K562 (cell line): Measurements from ENCODE around the gene EMC9.

Experiments
- SPI1 ChIP-seq: IDR thresholded peaks from 2 replicates; pipeline ENCODE4 v1.6.1; 2011; ENCODE audit warnings: low read depth, low read length, control low read depth, borderline replicate concordance
- TF ChIP-seq, protein P1 (sequence below): fragments of 150-350 bp; IDR thresholded peaks from 2 replicates; pipeline ENCODE4 v1.6.1; 2014; ENCODE audit warnings: low read depth, mild to moderate bottlenecking, low read length, borderline replicate concordance

DNA sequence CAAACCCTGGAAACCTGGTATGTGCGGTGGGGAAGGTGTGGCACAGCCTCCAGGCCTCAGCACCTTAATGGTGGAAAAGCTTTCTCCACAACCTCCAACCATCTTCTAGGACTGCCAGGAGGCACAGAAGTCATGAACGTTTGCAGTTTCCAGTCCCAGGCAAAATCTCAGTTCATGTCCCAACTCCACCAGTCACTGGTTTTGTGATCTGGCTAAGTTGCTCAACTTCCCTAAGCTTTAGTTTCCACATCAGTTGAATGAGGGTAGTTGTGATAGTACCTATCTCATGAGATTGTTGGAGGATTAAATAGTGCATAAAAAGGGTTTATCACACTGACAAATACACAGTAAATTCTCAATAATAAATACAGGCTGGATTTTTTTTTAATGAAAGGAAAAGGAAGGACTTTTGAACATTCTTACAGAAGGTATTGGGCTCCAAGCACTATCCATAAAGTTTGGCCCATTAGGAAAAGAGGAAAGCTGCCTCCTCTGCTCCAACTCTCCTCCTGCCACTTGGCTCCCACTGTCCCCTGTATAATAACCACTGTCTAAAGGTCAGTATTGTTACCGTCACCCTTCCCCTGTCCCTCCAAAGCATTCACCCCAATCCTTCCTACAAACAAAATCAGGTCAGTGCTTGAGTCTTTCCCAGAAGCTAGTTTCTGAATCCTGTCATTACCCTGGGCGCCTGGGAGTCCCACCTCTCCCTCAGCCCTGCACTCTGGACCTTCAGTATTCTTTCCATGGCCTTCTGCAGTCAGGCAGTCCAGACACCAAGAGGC, 41.0 kb downstream of the EMC9 start:
- TF ChIP-seq, protein P1, sequence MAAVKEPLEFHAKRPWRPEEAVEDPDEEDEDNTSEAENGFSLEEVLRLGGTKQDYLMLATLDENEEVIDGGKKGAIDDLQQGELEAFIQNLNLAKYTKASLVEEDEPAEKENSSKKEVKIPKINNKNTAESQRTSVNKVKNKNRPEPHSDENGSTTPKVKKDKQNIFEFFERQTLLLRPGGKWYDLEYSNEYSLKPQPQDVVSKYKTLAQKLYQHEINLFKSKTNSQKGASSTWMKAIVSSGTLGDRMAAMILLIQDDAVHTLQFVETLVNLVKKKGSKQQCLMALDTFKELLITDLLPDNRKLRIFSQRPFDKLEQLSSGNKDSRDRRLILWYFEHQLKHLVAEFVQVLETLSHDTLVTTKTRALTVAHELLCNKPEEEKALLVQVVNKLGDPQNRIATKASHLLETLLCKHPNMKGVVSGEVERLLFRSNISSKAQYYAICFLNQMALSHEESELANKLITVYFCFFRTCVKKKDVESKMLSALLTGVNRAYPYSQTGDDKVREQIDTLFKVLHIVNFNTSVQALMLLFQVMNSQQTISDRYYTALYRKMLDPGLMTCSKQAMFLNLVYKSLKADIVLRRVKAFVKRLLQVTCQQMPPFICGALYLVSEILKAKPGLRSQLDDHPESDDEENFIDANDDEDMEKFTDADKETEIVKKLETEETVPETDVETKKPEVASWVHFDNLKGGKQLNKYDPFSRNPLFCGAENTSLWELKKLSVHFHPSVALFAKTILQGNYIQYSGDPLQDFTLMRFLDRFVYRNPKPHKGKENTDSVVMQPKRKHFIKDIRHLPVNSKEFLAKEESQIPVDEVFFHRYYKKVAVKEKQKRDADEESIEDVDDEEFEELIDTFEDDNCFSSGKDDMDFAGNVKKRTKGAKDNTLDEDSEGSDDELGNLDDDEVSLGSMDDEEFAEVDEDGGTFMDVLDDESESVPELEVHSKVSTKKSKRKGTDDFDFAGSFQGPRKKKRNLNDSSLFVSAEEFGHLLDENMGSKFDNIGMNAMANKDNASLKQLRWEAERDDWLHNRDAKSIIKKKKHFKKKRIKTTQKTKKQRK: no peak
- TF ChIP-seq SPI1: no peak
